Measurements from ENCODE around the gene KRT6B.
"Not testable (repeated sequence)": the region's sequence is repeated elsewhere in the genome, so short reads cannot be mapped to it uniquely, and the experiment has no call there.

Gene KRT6B

DNA sequence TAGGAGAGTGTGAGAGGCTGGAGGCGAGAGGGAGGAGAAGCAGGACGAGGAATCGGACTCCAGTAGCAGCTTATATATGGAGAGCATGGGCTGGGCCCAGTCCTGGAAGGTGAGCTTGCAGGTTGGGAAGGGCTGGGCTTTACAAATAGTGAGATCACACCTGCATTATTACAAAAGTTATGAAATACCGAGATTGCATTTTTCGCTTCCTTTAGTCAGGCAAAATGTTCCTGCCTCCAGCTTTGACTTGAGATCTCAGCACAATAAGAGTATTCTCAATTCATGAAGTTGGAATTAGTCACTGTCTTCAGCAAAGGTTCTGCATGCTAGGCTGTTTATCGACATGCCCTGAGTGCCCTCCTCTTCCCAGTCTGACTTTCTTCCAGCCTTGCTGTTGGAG is at the start of gene KRT6B:
TSS of gene KRT6B (minus strand) at position 46 of the 400 bp plus-strand sequence. CDS start 68 bp downstream, outside the sequence.
- no peak for DNase-seq

DNA sequence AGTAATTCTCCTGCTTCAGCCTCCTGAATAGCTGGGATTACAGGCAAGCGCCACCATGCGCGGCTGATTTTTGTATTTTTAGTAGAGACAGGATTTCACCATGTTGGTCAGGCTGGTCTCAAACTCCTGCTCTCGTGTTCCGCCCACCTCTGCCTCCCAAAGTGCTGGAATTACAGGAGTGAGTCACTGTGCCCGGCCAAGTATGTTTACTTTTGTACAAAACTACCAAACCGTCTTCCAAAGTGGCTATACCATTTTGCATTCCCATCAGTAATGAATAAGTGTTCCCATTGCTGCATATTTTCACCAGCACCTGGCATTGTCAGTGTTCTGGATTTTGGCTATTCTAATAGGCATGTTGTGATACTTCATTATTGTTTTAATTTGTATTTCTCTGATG is 49.5 kb upstream of the KRT6B start:
- no peak for DNase-seq

DNA sequence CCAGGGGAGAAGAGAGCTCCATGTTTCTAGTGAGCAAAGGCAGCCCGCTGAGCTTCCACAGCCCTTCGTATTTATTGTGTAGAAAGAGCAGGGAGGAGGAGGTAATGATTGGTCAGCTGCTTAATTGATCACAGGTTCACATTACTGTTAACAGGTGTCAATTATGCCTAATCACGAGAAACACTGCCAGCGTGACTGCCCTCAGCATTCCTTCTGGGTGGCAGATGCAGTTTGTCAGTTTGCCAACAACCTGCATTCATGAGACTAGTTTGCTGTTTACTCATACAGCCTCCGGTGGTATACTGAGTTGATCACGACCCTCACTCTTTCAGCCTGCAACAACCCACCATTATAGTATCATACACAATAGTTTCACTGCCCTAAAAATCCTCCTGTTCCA is 48.6 kb upstream of the KRT6B start:
- not testable (repeated sequence) for DNase-seq

DNA sequence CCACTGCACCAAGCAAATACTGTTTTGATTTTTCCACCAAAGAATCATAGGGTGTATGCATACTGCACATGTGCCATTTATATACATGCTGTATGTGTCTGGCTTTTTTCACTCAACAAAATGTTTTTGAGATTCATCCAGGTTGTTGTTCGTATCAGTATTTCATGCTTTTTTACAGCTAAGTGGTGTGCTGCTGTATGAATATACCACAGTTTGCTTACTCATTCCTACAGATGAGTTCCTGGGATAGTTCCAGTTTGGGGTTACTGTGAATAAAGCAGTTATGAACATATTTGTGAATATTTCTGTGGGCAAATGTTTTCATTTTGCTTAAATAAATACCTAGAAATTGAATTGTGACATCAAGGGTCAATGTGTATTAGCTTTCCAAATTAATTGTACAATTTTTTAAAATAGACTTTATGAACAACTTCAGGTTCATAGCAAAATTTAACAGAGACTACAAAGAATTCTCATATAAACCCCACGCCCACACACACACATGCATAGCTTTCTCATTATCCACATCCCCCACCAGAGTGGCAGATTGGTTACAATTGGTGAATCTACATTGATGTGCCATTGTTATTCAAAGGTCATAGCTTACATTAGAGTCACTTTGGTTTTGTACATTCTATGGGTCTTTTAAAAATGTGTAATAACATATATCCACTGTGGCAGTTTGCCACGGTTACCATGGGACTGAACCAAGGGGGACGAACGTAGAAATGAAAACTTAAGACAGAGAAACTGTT is 48.0 kb upstream of the KRT6B start:
- peak; percentile 29 for DNase-seq

DNA sequence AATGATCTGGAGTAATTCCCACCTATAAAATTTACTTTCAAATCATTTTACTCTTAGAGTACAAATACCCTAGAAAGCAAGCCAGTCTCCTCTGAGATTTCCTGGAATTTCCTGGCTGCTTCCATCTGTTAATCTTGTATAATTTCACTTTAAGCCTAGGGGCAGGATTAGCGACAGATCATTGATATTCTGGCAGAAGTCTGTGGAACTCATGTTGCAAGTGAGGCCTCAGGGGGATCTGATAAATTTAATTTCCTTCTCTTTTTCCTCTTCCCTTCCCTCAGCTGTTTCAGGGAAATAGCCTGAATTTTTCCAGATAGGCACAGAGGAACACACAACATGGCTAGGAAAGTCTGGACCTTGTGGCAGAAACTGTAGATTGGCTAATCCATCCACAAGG is 47.0 kb upstream of the KRT6B start:
- no peak for DNase-seq

DNA sequence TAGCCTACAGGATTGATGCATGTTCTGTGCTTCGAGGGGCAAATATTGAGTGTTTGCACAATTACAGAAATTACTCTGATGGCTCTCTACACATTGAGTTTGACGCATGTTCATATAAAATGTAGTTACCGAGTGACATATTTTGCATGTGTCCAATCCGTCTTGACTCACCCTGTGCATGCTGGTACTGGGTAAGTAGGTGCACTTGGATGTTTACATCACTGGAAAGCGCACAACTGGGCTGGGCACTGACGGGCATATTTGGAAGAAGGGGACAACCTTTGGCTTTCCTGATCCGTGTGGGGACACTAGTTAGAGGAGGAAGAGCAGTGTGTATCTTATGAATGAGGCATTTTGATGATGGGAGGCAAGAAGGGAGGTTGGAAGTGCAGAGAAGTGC is 46.0 kb upstream of the KRT6B start:
- no peak for DNase-seq

DNA sequence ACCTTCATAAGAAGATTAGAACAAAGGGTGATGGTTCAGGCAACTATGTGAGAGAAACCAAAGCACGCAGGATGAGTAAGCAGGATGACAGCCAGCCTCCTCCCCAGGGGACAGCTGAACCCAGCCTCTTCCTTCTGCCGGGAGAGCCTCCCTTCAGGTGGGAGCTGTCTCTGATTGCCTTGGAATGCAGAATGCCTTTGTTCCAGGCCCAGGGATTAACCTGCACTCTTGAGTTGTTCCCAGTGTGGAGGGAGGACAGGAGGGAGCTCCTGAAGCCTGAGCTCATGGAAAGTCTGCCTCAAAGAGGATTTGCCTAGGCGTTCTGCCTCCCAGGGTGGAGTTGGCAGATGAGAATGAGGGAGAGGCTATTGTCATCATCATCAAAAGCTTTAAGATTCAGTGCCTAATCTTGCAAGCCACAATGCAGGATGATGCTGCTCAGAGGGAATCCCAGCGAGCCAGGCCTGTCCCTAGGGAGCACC is 44.7 kb upstream of the KRT6B start:
- DNase-seq = peak; percentile 84

DNA sequence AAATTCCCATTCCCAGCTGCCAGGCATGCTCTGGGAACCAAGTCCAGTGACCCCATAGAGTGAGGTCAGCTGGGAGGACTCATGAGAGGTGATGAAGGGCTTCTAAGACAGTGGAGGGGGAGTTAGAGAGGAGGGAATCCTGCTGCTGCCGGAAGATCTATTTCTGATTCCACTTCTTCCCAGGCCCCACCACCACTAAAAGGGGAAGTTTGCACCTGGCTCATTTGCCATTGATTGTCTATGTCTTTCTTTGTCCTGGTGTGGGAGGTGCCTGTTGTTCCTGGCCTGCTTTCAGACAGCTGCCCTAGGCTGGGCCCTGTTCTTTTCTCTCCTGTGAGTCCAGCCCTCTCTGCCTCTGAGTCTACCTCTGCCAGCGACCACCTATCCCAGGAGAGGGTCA is 44.1 kb upstream of the KRT6B start:
- no peak for DNase-seq

DNA sequence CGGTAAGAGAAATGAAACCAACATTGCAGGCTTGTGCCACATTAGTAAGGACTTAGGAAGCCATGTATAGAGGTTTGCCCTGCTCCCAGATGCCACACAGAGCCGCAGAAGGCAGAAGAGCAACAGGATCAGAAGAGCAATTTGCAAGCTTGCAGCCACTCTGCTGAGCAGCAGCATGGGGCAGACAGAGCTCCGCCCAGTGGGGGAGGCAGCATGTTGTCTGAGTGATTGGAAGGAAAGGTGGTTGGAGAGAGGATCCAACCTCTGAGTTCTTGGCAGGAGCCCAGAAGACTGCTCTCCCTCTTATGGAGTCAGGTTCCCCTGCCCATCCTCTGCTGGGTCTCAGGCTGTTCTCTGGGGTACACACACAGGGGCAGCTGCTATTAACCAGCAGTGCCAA is 43.4 kb upstream of the KRT6B start:
- peak; percentile 22 for DNase-seq

DNA sequence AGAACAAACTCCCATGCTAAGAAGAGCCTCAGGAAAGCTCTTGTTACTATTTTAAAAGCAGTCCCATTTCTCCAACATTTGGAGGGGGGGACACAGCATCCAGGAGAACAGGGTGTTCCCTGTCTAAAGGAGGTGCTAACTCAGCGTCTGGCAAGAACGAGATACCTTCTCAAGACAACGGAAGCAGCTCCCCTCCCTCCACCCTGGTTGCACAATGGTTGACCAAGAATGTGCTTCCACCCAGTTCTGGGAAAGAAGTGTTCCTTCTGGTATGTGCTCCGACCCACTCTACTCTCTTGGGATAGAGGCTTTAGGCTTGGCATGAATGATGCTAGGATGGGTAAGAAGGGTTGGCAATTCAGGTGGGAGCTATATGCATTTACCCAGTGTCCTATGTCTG is 42.6 kb upstream of the KRT6B start:
- peak; percentile 55 for DNase-seq

DNA sequence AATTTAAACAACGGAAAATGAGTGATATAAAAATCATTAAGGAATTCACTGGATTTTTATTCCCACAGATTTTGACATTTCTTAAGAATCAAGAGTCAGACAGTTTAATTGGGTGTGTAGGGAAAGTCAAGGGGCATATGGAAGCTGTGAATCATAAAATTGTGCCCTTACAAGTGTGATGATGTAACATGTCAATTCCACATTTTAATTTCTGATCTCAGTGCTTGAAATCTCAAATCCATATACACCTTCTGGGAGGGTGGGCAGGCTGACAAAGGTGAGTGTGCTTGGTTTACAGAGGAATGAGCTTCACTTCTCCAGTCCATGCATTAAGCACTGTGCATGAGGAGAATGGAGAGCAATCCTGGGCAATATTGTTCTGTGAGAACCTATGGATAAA is 42.2 kb upstream of the KRT6B start:
- no peak for DNase-seq

DNA sequence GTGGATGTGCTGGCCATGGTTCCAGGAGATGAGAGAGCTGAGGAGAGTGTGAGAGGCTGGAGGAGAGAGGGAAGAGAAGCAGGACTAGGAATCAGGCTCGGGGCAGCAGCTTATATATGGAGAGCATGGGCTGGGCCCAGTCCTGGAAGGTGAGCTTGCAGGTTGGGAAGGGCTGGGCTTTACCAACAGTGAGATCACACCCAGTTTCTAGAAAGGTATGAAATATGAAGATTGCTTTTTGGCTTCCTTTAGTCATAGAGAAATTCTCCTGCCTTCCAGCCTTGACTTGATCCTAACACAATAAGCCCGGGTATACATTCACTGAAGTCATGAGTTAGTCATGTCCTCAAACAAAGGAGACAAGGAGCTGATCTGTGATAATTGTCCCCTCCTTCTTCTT is 41.2 kb upstream of the KRT6B start, which contains the start of gene KRT6A:
TSS of gene KRT6A (minus strand) at position 86 of the 400 bp plus-strand sequence. CDS start at position 17, 69 bp downstream.
- DNase-seq = no peak

DNA sequence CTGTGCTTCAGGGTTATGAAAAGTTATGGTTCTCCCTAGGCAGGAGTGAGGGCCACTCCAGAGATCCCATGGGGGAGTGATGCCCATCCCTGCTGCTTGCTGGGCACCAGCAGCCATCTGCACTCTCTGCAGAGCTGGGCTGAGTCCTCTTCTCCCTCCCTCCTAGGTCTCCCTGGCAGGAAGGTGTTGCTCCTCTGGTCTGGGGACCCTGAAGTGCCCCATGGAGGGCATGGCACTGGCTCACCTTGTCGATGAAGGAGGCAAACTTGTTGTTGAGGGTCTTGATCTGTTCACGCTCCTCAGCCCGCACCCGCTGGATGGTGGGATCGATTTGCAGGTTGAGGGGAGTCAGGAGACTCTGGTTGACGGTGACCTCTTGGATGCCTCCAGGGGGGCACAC is 40.5 kb upstream of the KRT6B start:
- DNase-seq = not testable (repeated sequence)

DNA sequence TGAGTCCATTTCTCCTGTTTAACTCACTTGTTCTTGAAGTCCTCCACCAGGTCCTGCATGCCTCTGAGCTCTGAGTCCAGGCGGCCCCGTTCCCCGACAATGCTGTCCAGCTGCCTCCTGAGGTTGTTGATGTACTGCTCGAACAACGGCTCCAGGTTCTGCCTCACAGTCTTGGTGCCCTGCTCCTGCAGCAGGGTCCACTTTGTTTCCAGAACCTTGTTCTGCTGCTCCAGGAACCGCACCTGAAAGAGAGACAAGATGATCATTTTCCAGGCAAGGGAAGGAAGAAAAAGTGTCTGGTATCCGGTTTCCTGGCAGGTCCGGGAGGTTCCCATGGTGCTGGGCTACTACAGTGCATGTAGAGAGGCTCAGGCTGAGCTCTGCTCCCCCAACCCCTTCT is 39.5 kb upstream of the KRT6B start:
- DNase-seq = not testable (repeated sequence)

DNA sequence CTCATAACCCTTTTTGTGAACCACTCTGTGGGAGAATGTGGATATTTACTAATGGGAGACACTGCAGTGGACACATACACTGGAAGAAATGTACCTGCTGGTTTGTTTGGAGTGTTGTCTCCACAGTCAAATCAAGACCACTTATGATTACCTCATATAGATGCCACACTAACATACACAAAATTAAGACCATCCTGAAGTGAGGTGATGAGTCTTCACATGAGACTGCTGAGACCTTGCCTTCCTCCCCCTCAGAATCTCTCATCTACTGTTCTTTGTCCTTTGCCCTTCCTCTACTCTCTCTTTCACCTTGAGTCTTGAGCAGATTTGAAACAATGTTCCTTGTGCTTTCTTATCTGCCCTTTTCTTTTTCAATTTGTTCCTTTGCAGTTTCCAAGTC is 36.8 kb upstream of the KRT6B start:
- DNase-seq = no peak

DNA sequence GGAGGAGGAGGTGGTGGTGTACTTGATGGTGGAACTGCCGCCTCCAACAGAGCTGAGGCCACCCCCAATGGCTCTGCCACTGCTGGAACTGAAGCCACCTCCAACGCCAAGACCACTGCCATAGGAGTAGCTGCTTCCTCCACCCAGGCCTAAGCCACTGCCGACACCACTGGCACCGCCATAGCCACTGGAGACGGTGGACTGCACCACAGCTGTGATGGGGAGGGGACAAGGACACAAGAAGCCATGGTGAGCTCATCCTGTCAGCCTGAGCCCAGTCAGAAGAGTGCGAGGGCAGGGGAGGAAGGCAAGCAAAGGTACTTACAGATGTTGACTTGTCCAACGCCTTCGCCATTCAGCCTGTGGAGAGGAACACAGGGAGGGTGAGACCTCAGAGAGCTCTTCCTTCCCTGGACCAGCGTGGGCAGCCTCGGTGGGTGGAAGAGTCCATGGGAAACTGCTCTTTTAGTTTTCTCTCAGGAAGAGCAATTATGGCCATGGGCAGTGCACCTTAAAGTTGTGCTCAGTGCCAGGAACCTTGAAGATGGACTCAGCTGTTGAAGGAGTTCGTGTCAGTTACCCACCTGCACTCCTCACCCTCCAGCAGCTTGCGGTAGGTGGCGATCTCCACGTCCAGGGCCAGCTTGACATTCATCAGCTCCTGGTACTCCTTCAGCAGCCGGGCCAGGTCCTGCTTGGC is 35.9 kb upstream of the KRT6B start:
- not testable (repeated sequence) for DNase-seq

DNA sequence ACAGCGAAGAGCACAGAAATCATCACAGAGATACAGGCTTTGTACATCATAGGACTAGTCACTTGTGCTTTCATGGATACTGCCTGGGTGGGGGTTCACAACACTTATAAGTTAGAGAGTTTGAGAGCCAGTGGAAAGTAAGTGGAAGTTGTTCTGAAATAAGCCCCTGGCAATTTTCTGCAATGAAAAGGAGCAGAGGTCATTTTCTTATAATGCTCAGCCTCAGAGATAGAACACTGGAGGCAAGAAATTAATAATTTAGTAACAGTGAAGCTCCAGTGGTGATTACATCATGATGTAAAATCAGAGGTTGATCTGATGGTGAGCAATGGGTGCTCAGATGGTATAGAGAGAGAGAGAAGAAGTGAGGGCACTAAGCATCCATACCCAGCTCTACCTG is 35.3 kb upstream of the KRT6B start:
- no peak for DNase-seq

DNA sequence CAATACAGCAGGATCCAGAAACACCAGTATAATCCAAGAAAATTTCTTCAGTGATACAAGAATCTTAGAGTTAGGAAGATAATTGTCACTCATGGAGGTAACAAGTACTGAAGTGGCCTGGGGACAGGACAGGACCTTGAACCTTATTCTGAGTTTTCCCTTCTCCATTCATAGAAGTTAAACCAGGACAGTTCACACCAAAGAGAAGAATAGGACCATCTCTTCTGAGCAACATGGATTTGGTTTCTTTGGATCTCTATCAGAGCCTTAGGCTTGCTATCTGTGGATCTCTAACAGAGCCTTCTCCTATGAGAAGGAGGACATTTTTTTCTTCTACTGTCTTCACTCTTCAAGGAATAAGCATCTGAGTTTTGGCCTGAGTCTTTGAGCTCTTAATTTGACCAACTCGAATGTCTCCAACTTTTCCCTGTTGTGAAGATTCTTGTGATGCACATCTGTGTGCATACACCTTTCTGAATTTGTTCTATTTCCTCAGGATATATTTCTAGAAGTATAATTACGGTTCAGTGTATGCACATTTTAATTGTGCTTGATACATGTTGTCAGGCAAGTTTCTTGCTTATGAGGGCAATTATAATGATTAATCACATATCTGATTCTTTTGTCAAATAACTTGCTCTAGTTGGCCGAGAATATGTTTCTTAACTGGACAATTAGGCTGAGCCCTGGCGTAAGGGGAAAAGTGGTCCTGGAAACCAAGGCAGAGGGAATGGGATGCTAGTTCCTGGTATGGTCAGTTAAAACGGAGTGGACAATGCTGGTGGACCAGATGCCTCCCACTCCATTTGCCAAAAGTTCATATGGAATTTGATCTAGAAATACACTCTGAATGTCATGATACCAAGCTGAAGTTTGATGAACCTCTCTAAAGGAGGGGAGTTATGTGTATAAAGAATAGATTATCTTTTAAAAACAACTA is 34.5 kb upstream of the KRT6B start:
- no peak for DNase-seq

DNA sequence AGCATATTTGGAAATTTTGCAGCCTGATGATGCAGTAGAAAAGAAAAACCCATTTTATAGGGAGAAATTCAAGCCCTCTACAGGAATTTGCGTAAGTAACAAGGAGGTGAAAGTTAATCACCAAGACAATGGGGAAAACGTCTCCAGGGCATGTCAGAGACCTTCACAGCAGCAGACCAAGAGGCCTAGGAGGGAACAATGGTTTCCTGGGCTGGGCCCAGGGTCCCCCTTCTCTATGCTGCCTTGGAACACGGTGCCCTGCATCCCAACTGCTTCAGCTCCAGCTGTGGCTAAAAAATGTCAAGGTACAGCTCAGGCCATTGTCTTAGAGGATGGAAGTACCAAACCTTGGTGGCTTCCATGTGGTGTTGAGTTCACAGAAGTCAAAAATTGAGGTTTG is 28.1 kb upstream of the KRT6B start:
- no peak for DNase-seq

DNA sequence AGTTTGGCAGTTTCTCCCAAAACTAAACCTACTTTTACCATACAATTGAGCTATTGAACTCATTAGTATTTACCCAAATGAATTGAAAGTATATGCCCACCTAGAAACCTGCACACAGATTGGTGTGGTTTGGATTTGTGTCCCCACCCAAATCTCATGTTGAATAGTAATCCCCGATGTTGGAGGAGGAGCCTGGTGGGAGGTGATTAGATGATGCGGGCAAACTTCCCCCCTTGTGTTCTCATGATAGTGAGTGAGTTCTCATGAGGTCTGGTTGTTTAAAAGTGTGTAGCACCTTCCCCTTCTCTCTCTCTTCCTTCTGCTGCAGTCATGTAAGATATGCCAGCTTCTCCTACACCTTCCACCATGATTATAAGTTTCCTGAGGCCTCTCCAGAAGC is 25.7 kb upstream of the KRT6B start:
- DNase-seq = no peak

DNA sequence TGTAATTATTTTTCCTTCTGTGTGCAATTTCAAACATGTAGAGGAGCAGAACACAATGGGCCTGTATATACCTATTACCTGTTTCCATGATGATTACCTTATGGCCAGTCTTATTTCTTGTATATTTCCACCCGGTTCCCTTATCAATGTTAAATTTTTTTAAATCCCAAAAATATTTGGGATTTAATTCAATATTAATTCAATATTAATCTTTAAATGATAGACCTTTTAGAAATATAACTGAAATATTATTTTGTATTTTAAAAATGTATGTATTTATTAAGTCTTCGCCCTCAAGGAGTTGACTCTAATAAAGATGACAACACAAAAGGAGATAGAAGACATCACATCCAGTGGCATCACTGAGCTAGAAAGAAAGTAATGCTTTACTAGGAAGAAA is 22.3 kb upstream of the KRT6B start:
- no peak for DNase-seq

DNA sequence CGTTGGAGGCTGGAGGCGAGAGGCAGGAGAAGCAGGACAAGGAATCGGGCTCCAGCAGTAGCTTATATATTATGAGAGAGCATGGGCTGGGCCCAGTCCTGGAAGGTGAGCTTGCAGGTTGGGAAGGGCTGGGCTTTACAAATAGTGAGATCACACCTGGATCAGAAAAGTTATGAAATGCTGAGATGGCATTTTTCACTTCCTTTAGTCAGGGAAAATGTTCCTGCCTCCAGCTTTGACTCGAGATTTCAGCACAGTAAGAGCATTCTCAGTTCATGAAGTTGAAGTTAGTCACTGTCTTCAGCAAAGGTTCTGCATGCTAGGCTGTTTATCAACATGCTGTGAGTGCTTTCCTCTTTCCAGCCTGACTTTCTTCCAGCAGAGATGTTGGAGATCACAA is 21.8 kb upstream of the KRT6B start, which contains the start of gene KRT6C:
TSS of gene KRT6C (minus strand) at position 38 of the 400 bp plus-strand sequence. CDS start 68 bp downstream, outside the sequence.
- DNase-seq = no peak

DNA sequence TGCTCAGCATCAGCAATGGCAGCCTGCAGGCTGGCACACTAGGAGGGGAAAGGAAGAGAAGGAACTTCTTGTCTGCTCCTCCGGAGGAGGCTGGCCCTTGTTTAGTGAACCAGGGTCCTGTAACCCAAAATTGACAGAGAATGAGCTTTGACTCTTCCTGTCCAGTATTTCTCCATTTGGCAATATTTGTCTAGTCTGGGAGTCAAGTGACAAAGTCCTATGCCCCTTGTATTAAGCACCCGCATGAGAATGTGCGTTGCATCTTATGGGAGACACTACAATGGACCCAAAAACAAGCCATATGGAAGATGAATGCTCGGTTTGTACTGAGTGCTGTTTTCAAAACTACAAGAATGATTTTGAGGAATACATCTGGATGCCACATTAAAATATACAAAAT is 17.9 kb upstream of the KRT6B start:
- DNase-seq = no peak
